ENCODE data around the gene RND2.
"Not testable (repeated sequence)": the region's sequence is repeated elsewhere in the genome, so short reads cannot be mapped to it uniquely, and the experiment has no call there.

The RND2 gene

DNA sequence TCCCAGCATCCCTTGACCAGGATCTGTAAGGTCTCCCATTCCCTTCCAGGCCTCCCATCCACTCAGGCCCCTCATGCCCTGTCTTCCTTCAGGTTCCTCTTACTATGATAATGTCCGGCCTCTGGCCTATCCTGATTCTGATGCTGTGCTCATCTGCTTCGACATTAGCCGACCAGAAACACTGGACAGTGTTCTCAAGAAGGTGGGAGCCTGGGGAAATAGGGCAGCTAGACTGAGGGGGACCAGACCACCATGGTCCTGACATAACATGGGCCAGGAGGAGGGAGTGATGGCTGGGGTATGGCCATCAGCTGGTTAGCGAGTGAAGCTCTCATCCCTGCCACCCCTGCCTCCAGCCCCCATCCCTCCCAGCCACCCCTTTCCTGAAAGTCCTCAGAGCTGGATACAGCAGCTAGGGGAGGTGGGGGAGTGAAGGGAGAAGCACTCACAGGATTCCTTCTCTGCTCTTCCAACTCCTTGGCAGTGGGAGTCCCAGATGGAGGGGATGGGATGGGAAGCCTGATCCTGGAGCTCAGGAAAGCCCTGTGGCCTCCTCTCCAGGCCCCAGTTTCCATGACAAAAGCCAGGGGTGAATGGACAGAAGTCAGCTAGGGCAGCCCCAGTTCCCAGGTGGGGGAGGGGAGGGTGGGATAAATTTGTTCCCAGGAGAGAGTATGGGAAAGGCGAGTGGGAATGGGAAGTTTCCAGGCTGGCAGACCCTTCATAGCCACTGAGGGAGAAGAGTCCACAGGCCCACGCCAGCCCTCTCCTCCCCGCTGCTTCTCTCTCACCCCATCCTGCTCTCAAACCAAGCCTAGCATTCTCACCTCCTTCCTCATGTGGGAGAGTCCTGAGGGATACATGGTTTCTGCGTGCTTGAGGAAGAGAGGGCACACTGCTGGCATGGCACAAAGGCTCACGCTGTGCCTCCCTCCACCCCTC, 2.3 kb downstream of the RND2 start:
- no peak for DNase-seq (ENCODE audit: low read depth in 2 of 2)

DNA sequence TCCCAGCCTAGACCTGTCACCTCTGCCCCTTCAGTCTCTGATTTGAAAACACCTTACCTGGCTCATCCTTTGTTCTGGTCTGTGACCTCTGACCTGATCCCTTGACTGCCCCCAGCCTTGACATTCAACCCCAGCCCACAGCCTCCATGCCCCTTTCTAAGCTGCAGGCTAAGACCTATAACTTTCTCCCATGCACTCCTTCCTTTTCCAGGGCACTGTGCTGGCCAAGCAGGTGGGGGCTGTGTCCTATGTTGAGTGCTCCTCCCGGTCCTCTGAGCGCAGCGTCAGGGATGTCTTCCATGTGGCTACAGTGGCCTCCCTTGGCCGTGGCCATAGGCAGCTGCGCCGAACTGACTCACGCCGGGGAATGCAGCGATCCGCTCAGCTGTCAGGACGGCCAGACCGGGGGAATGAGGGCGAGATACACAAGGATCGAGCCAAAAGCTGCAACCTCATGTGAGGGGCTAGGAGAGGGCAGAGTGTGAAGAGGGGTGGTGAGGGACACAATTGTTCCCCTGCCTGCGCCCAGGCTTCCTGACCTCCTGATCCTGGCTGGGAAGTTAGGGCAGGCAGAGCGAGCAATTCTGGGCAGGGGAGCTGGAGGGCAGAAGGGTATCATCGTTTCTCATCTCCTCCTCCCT, 3.3 kb downstream of the RND2 start:
- DNase-seq (ENCODE audit: low read depth in 2 of 2) = no peak

DNA sequence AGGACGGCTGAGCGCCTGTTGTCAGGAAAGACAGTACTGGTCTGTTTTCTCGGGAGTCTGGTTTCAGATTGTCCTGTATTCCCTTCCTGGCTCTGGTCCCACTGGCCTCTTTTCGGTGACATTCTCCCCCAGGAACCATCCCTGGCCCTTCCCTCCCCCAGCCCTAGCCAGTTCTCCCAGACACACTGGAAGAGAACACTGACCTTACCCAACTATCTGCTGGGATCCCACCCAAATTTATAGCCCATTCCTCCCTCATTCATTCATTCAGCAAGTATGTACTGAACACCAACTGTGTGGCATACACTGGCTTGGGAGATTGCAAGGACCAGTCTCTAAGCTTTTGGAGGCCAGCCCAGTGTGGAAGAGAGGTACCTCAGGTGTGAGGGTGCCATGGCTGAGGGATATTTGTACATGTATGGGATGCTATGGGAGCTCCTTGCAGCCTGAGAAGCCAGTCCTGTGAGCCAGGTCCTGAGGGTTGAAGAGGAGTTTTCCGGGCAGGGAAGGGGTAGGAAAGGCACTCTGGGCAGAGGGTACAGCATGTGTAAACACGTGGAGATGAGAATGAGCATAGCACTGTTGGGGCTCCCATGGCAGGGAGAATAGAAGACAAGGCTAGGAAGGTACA, 5.2 kb downstream of the RND2 start:
- no peak for DNase-seq (ENCODE audit: low read depth in 2 of 2)

DNA sequence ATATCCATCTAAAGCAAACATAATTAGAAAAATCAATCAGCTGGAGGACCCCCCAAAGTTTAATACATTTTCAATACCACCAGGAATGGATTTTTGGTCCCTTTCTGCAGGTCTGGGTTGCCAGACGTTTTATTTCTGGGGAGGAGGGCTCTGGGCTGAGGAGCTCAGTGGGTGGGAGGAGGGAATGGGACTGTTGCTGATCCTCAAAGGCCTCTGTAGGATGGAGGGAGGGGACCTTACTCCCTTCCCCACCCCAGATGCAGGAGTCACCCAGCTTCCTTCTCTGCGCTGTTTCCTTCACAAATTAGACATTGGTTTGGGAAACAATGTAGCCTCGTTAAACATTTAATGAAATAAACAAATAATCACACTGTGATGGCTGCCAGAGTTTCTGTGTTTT, 6.6 kb downstream of the RND2 start:
- no peak for DNase-seq (ENCODE audit: low read depth in 2 of 2)

DNA sequence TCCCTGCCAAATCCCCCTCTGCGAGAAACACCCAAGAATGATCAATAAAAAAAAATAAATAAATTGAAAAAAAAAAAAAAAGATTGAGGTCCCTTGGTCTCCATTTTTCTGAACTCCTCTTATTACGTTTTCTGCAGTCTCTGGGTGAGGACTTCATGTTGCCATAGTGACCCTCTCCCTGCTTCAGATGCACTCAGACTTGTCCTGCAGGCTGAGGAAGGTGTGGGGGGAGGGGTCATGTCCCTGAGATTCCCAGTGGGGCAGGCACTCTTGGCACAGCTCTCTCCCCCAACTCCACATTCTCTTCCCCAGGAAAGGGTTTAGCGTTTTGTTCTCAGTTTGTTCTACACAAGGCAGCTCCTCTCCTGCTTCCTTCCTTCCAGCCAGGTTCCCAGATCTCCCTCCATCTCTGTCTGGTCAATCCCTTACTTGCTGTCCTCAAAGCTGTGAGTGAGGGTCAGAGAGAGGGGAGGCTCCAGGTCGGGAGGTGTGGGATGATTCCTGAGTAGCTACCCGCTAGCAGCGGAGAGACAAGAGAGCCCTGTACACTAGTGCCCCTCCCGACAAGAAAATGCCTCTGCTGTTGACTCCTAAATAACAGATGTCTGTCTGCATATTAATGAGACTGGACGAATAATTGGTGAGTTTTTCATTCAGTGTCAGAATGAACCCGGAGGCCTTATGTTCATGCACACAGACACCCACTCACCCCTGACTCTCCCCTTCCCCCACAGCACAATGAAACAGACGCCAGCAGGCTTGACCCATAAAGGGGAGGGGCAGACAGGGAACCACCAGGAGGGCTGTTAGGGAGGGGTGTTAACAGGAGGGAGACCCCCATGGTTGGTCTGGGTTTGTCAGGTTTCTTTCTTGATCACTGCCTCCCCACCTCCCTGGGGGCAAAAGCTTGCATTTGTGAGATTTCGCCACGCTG, 9.2 kb downstream of the RND2 start:
- no peak for DNase-seq (ENCODE audit: low read depth in 2 of 2)

DNA sequence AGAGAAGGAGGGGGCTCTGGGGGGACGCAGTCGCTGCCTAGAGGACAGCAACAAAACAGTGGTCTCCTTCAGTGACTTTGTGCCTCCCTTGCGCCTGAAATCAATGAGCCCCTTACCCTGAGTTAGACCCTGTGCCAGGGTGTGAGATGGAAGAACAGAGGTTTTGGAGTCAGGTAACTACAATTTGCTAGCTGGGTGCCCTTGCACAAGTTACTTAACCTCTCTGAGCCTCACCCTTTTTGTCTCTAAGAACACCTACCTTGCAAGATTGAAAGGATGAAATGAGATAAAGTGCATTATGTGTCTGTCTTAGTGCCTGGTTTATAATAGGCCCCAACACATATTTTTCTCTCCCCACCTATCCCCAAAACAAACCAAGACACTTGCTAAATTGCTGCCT, 9.9 kb downstream of the RND2 start:
- DNase-seq (ENCODE audit: low read depth in 2 of 2) = no peak

DNA sequence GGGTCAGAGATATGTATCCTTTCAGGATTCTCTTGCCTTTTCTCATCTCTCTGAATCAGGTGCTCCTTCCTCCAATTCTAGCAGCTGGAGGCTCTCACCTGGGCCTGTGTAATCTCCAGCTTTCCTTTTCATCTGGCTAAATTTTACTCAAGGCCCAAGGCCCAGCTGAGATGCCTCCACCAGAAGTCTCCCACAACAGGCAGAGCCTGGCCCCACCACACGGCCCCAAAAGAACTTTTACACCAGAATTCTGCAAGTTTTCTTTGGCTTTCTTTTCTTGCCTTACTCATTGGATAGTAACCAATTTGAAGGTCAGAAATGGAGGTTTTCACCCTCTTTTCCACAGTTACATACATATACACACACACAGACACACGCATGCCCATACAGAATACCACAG, 14.6 kb downstream of the RND2 start:
- no peak for DNase-seq (ENCODE audit: low read depth in 2 of 2)

DNA sequence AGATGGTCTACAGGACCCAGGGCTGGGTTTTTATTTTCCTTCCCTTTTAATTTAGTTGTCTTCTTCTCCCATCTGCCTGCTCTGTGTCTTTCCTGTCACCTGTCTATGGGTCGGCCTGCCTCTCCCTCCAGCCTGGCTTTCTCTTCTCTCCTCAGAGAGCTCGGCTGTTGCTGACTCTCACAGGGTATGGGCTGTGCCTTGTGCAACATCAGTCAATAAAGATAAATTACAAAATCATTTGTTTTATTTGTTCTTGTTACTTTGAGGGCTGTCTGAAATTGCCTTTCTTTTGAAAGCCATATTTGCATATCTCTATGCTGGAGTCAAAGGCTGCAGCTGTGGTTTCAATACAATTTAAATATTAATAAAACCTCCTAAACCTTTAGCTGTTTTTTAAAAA, 15.6 kb downstream of the RND2 start:
- DNase-seq (ENCODE audit: low read depth in 2 of 2) = no peak

DNA sequence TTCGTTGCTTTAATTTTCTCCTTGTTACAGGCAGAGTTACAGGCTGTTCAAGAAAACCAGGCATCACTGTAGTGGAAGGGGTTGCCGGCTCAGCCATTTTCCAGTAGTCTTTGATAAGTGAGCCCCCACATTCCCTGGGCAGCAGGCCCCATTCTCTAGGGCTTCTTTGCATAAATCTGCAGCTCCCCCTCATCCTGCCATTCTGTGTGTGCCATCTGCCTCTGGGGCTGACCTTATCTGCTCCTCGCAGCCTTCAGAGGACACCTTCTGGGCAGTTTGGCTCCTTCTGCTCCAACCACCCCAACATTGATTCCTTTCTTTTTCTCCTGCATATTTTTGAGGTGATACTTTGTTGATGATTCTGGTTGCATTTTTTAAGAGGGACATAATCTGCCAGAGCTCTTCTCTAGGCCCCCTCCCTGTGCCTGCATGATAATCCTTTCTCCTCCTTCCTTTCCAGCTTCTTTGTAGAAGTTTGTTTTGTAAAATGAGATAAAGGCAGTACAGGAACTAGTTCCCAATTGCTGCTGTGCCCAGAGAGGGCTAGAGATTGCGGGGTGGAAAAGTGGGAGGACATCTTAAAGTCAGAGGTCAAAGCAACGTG, 17.1 kb downstream of the RND2 start:
- no peak for DNase-seq (ENCODE audit: low read depth in 2 of 2)

DNA sequence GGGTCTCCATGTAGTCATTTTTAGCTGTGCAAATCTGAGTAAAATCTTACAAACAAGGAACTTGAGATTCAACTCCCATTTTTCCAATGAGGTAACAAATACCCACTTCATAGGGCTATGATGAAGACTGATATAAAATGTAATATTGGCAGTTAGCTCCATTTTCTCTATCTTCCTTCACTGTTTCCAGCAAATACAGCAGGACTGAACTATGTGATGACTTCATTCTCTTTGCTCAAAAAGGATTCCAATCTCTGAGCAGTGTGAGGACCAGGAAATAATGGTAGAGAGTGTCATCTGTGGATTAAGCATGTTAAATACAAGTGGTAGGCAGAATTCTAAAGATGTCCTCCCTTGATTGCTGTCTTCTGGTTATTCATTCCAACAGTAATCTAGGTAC, 18.3 kb downstream of the RND2 start:
- no peak for DNase-seq (ENCODE audit: low read depth in 2 of 2)

DNA sequence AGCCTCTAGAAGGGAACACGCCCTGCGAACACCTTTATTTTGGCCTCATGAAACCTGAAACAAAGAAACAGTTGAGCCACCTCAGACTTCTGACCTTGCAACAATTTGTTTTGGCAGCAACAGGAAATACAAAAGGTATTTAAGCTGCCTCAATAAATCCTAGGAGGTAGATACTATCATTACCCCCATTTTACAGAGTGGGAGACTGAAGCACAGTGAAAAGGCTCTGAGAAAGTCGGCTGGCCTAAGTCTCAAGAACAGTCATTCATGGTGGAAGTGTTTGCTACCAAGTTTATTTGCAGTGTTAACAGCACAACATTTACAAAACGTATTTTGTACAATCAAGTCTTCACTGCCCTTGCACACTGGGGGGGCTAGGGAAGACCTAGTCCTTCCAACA, 19.0 kb downstream of the RND2 start:
- no peak for DNase-seq (ENCODE audit: low read depth in 2 of 2)

DNA sequence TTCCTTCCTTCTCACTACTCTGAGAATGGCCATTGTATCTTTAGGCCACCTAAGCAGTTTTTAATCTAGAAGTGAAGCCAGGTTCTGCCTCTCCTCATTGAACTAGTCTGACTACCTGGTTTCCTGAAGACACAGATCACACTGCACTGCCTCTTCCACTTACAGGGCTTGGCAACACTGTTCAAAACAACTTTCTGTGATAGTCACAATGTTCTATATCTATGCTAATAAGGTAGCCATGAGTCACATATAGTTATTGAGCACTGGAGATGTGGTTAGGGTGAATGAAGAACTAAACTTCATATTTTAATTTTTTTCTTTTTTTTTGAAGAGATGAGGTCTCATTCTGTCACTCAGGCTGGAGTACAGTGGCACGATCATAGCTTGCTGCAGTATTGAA, 26.9 kb downstream of the RND2 start:
- DNase-seq (ENCODE audit: low read depth in 2 of 2) = no peak

DNA sequence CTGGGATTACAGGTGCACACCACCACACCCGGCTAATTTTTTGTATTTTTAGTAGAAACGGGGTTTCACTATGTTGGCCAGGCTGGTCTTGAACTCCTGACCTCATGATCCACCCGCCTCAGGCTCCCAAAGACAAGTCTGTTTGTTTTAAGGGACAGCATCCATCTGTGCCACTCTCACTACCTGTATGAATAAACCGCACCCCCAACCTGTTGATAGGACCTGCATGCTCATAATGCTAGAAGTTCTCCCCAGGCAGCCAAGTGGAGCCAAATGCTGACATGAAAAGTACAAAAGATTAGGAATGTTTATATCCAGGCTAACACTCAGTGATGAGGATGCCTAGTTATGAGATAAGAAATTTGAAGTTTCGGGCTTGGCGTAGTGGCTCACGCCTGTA, 28.0 kb downstream of the RND2 start:
- not testable (repeated sequence) for DNase-seq (ENCODE audit: low read depth in 2 of 2)

DNA sequence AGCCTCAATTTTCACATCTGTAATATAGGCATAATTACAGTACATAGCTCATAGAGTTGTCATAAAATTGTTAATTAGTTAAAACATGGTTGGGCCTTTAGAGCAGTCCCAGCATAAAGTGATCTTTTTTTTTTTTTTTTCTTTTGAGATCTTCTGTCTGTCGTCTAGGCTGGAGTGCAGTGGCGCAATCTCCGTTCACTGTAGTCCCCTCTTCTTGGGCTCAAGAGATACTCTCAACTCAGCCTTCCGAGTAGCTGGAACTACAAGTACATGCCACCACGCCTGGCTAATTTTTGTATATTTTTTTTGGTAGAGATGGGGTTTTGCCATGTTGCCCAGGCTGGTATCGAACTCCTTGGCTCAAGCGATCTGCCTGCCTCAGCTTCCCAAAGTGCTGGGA, 31.0 kb downstream of the RND2 start:
- DNase-seq (ENCODE audit: low read depth in 2 of 2) = no peak

DNA sequence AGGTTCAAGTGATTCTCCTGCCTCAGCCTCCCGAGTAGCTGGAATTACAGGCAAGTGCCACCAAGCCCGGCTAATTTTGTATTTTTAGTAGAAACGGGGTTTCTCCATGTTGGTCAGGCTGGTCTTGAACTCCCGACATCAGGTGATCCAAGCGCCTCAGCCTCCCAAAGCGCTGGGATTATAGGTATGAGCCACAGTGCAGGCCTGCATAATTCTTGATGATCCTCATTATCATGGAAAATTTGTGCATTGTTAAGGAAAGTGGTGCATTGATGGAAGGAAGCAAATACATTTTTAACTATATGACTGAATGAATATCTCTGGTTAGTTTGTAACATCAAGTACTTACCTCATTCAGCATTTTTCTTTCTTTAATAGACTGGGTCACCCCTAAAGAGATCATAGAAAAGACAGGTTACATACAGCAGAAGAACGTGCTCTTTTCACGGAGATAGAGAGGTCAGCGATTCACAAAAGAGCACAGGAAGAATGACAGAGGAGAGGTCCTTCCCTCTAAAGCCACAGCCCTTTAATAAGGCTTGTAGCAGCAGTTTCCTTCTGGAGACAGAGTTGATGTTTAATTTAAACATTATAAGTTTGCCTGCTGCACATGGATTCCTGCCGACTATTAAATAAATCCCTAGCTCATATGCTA, 38.1 kb downstream of the RND2 start:
- DNase-seq (ENCODE audit: low read depth in 2 of 2) = no peak

DNA sequence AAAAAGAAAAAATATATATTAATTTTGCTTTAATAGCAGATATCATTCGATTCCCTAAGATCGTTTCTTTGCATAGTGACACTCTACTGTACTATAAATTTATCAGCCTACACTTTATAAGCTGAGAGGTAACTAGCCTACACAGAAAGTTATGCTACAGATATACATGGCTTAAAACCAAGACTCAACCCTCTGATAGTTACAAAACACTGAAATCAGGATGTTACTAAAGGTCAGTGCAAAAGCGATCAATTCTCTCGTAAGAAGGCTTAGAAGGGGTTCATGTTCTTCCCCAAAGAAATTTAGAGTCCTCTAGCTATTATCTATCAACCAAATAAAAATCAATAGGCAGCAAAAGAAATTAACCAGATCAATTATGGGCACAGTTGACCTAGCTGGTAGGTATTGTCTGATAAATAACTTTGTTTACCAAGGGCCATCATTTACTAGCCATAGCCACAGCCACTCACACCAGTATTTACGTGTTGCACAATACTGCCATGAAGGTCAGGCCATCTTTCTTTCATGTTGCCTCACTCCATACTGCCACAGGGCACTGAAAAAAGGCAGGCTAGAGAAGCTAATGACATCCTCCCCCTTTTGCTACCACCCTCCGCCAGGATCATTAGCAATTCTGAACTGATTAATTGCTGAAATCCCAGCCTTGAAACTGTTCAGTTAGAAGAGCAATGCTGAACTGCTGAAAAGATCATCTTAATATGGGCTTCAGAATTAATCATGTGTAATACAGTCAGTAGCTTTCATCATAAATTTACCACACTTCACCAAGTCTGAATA, 43.7 kb downstream of the RND2 start:
- DNase-seq (ENCODE audit: low read depth in 2 of 2) = no peak

DNA sequence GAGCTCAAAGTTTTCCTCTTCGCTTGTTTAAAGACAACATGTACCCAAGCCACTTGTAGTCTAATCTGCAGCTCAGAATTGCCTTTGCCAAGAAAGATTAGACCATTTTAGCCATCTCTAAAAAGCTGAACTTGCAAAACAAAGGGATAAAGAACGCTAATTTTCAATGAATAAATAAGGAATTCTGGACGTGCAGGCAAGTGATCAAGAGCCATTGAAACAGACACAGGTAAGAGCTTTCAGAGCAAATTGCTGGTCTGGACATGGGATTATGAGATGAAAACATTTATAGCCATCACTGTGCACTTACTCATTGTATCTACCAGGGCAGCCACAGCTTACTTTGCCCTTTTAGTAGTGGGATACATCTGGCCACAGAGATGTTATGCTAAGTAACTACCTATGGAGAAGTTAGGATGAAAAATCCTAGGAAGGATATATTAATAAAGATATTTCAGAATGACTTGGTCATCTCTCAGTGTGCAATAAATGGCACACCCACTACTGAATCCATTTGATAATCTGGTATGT, 44.4 kb downstream of the RND2 start:
- DNase-seq (ENCODE audit: low read depth in 2 of 2) = no peak

DNA sequence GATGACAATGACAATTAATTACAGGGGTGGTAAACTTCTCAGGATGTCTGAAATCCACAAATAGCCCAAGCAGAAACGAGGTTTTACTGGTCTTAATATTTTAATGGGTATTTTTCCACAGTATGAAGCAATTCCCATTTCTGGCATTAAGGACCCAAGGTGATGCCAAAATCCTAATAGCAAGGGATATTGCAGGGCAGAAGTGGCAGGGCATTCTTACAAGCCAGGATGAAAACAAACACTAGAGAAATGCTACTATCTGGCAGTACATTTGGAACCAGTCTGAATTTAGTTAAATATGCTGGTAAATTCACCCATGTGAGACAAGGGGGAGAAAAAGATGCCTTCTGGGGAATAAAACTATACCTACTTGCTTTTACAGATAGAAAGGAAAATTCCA, 45.2 kb downstream of the RND2 start:
- DNase-seq (ENCODE audit: low read depth in 2 of 2) = no peak

DNA sequence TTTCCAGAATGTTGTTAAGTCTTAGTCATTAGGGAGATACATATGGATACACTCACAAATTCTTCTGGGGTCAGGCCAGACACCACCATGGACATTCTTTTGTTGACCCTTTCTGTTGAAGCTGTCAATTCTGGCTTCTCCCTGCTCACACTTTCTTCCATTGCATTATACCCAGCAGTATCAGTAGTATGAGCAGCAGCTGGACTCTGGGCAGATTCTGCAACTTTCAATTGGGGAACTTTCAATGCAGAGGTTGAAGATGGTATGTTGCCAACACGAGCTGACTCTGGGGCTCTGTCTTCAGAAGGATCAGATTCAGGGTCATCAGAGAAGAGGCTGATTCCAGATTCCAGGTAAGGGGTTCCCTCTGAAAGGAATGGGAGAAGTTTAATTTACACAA, 45.8 kb downstream of the RND2 start:
- no peak for DNase-seq (ENCODE audit: low read depth in 2 of 2)

DNA sequence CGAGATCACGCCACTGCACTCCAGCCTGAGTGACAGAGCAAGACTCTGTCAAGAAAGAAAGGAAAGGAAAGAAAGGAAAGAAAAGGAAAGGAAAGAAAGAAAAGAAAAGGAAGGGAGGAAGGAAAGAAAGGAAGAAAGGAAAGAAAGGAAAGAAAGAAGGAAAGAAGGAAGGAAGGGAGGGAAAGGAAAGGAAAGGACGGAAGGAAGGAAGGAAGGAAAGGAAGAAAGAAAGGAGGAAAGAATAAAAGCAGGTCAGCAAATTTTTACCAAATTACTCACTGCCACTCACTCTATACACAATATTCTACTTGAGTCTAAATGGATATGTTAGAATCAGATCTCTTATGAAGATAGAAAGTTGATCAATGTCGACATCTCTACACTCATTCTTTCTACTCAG, 49.8 kb downstream of the RND2 start:
- no peak for DNase-seq (ENCODE audit: low read depth in 2 of 2)

All from stimulated activated CD8-positive, alpha-beta memory T cell treated with anti-CD3 and anti-CD28 coated beads, Interleukin-15, amount 100 ng/mL, for 48 hours (primary cell).